Adrenal gland (tissue), 5 donors: ENCODE measurements around the gene NAA10.

Experiments
- POLR2A ChIP-seq, 2 donors: fragments of 450-650 bp; IDR thresholded peaks; one replicate each; pipeline ENCODE4 v1.6.1; 2017; ENCODE audit warnings: antibody characterized with exemption in 2 of 2, mild to moderate bottlenecking in 2 of 2, moderate library complexity in 1 of 2
- TF ChIP-seq, protein P1 (sequence below), 6 experiments: fragments of 450-650 bp in 4 of 6; fragments of 200-600 bp in 2 of 6; sonication (generic) in 1 of 6; IDR thresholded peaks; 1 replicate in 5 of 6; 2 replicates in 1 of 6; pipeline versions ENCODE4 v1.5.1 to v1.8.0; 2016 to 2021; ENCODE audit warnings: antibody characterized with exemption in 6 of 6, mild to moderate bottlenecking in 2 of 6, moderate library complexity in 1 of 6
- donor health status: DM: no; HTN: no; CAD: no.

DNA sequence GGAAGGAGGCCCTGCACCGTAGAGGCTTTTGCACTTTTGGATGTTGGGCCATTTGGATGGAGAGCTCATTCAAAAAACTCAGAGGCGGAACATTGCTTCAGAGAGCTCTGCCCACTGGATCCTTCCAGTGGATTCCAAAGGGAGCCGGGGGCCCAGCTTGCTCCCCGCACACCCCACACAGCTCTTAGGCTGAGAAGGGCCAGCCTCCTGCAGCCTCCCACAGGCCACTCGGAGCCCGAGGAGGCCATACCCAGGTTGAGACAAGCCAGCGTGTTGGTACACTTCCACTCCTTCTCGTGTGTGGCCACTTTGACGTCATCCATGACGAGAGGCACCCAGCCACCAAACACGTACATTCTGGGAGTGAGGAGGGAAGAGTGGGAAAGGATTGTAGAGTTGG, 26.5 kb upstream of the NAA10 start:
- TF ChIP-seq, protein P1, sequence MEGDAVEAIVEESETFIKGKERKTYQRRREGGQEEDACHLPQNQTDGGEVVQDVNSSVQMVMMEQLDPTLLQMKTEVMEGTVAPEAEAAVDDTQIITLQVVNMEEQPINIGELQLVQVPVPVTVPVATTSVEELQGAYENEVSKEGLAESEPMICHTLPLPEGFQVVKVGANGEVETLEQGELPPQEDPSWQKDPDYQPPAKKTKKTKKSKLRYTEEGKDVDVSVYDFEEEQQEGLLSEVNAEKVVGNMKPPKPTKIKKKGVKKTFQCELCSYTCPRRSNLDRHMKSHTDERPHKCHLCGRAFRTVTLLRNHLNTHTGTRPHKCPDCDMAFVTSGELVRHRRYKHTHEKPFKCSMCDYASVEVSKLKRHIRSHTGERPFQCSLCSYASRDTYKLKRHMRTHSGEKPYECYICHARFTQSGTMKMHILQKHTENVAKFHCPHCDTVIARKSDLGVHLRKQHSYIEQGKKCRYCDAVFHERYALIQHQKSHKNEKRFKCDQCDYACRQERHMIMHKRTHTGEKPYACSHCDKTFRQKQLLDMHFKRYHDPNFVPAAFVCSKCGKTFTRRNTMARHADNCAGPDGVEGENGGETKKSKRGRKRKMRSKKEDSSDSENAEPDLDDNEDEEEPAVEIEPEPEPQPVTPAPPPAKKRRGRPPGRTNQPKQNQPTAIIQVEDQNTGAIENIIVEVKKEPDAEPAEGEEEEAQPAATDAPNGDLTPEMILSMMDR (IDR thresholded peaks at IDR 0.05), result no peak
- TF ChIP-seq POLR2A (IDR thresholded peaks at IDR 0.05), result no peak
